NT2/D1 (cell line): ENCODE results near the gene SERPINB12.

Experiments
- SUZ12 ChIP-seq: IDR thresholded peaks from 2 replicates; pipeline ENCODE4 v1.6.1; 2011; ENCODE audit not compliant: insufficient read length, insufficient read depth; ENCODE audit errors: extremely low read depth
- YY1 ChIP-seq: IDR thresholded peaks from 2 replicates; pipeline ENCODE4 v1.6.1; 2011; ENCODE audit not compliant: insufficient read length, insufficient read depth
- ZNF274 ChIP-seq: IDR thresholded peaks from 2 replicates; pipeline ENCODE4 v1.6.1; 2011; ENCODE audit warnings: mild to moderate bottlenecking, low read depth, low read length

DNA sequence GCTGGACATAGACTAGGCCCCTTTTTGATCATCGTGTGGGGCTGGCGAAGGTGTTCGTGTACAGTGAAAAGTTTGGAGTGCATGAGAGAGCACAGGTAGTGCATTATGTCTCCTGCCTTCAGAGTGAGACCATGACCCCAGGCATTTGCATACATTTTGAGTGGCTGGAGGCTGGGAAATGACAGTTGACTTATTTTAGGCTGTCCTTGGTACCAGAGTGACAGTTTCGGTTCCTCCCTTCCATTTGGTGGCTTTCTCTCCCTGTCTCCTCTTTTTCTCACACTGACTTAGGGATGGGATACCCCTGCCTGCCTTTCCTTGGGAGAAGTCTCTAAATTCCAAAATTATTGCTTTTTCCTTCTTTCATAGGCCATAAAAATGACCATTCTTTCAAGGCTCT lies 20.1 kb downstream of the SERPINB12 start:
- TF ChIP-seq YY1 (no peak), ZNF274 (no peak), SUZ12 (no peak)
